Bronchial epithelial cell (primary cell): ENCODE measurements around the gene ELAC1. TPM values are rescaled to one million over a fixed set of nuclear protein-coding genes. Genes with fewer than 3 reads are reported as not detected.

Source experiments
- DNase-seq: peaks from one replicate; pipeline ENCODE4 v3.0.0-alpha.2; 2010; ENCODE audit warnings: low read depth
- FAIRE-seq: peaks from 2 replicates; lab custom pipeline; 2011; peaks lifted over from hg19 to GRCh38; lab: Jason Lieb, UNC
- H3K27me3 ChIP-seq: 2 replicates; pipeline ENCODE4 v1.5.1; 2011; ENCODE audit warnings: low read length; ENCODE audit not compliant: control insufficient read depth, insufficient read depth
- H3K36me3 ChIP-seq: 2 replicates; pipeline ENCODE4 v1.5.1; 2011; ENCODE audit warnings: low read length; ENCODE audit not compliant: control insufficient read depth, insufficient read depth
- H3K4me3 ChIP-seq: 2 replicates; pipeline ENCODE4 v1.5.1; 2011; ENCODE audit warnings: mild to moderate bottlenecking, low read depth, low read length, control low read depth
- total RNA-seq: library from RNA; depleted of rRNA; stranded (reverse); fragments of >200 nt; gene quantifications from 2 replicates; pipeline ENCODE4 v1.2.1, GENCODE V29; 2014
- TF ChIP-seq, protein P1 (sequence below): IDR thresholded peaks from 2 replicates; pipeline ENCODE4 v1.5.1; 2011; ENCODE audit warnings: mild to moderate bottlenecking, moderate library complexity, low read length, control low read depth, inconsistent platforms; ENCODE audit not compliant: insufficient read depth, severe bottlenecking

ELAC1 gene
- total RNA-seq, 1 donor from 2014 or later: 2.6 TPM

DNA sequence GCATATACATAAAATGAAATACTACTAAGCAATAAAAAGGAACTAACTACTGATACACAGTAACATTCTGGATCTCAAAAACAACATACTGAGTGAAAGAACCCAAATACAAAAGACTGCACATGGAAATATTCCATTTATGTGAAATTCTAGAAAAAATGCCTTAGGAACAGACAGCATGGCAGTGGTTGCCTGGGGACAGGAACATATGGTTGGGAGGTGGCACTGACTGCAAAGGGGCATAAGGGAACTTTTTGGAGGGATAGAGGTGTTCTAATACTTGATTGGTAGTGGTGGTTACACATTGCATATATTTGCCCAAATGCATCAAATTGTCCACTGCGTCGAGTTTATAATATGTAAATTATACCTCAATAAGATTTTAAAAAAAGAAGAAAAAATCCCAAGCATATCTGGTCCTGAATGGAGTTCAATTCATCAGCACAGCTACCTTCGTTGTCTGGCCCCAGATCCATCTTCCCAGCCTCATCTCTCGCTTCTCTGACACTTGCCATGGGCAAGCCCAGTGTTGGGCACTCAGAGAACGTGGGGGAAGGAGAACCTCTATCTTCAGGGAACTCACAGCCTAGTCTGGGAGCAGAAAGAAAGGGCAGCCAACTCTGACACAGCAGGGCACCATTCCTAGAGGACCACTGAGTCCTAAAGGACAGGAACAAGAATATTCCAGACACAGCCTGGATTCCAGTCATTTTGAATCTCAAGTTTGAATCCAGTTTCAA lies 53.6 kb downstream of the ELAC1 start:
- H3K36me3 ChIP-seq: no peaks in the 10 kb centered on the region
- TF ChIP-seq, protein P1, sequence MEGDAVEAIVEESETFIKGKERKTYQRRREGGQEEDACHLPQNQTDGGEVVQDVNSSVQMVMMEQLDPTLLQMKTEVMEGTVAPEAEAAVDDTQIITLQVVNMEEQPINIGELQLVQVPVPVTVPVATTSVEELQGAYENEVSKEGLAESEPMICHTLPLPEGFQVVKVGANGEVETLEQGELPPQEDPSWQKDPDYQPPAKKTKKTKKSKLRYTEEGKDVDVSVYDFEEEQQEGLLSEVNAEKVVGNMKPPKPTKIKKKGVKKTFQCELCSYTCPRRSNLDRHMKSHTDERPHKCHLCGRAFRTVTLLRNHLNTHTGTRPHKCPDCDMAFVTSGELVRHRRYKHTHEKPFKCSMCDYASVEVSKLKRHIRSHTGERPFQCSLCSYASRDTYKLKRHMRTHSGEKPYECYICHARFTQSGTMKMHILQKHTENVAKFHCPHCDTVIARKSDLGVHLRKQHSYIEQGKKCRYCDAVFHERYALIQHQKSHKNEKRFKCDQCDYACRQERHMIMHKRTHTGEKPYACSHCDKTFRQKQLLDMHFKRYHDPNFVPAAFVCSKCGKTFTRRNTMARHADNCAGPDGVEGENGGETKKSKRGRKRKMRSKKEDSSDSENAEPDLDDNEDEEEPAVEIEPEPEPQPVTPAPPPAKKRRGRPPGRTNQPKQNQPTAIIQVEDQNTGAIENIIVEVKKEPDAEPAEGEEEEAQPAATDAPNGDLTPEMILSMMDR: no peak
- FAIRE-seq (no peak), DNase-seq (no peak)
- no peak overlapping the region for H3K4me3 ChIP-seq
- no peaks in the 10 kb centered on the region for H3K27me3 ChIP-seq

DNA sequence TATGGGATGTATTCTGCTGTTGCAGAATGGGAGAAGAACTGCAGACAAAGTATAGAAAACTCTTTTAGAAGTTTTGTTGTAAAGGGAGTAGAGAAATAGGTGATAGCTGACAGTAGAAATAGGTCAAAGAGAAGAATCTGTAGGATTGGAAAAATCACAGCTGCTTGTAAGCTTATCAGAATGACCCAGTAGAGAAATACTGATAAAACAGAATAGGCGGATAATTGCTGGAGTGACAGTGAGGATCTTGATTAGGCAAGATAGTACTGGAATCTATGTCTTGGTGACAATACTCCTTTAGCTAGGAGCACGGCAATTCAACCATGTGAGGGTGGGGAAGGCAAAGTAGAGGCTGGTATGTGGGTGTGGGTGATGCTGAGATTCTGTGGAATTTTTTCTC lies 57.7 kb downstream of the ELAC1 start:
- no peak overlapping the region for H3K4me3 ChIP-seq
- no peaks in the 10 kb centered on the region for H3K36me3 ChIP-seq
- H3K27me3 ChIP-seq: no peaks in the 10 kb centered on the region
- DNase-seq (no peak), FAIRE-seq (no peak)
- TF ChIP-seq, protein P1: no peak

DNA sequence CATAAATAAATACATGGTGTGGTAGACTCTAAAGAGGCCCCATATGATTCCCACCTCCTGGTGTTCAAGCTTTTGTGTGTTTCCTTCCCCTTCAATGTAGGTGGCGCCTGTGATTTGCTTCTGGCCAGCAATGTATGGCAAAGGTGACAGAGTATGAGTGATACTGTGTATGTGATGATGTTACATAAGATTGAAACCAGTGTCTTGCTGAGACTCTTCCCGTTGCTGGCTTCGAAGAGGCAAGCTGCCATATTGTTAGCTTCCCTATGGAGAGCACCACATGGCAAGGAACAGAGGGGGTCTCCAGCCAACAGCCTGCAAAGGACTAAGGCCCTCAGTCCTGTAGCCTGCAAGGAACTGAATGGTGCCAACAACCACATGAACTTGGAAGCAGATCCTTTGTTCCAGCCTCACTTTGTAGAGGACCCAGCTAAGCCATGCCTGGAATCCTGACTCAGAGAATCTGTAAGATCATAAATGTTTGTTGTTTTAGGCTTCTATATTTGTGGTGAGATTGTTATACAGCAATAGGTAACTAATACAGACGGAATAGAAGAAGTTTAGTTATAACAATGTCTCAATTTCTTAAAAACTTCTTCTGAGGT lies 60.5 kb downstream of the ELAC1 start:
- FAIRE-seq (no peak), DNase-seq (peak; percentile 42)
- no peaks in the 10 kb centered on the region for H3K36me3 ChIP-seq
- no peaks in the 10 kb centered on the region for H3K27me3 ChIP-seq
- TF ChIP-seq, protein P1: no peak
- no peak overlapping the region for H3K4me3 ChIP-seq

DNA sequence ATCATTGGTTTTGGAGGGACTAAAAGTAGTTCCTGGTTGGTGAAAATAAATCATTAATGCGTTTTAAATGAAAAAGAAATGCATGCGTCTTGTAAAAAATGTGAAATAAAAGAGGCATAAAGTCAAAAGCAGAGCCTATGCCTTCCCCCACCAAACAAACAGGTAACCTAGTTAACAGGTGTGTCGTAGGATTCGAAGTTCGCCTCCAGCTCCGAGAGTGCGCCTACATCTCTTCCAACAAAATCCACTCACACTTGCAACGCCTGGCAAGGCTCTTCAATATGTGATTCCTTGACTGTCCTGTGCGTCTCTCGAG lies 61.5 kb downstream of the ELAC1 start:
- TF ChIP-seq, protein P1: no peak
- Histone ChIP-seq H3K36me3 (no peaks in the 10 kb centered on the region), H3K4me3 (peak overlapping the region; percentile 76), H3K27me3 (no peaks in the 10 kb centered on the region)
- no peak for FAIRE-seq
- no peak for DNase-seq

DNA sequence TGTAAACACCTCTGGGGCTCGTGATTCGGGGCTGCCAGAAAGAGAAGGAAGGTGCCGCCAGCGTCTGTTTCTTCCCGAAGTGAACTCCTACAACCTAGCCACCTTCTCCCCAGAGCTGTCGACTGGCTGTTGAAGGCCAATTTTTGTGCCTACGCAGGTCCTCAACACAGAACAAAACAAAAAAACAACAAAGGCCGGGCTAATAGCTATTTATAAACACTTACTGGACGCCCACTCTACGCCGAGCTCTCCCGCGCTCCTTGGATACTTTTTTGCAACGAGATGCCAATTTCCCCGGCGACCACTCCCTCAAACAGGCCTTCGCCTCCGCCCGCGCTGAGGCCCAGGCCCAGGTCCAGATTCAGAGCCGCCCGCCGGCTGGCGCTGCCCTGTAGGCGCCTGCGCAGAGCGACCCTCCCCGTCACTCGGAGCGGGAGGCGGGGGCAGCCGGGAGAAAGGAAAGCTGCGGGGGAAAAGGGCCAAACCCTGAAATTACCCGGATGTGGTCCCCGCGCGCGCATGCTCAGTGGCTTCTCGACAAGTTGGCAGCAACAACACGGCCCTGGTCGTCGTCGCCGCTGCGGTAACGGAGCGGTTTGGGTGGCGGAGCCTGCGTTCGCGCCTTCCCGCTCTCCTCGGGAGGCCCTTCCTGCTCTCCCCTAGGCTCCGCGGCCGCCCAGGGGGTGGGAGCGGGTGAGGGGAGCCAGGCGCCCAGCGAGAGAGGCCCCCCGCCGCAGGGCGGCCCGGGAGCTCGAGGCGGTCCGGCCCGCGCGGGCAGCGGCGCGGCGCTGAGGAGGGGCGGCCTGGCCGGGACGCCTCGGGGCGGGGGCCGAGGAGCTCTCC lies 62.1 kb downstream of the ELAC1 start, which contains the start of gene SMAD4:
SMAD4 (plus strand) TSS at position 520 of the 843 bp plus-strand sequence. CDS start 16,834 bp downstream, outside the sequence.
- TF ChIP-seq, protein P1: no peak
- Histone ChIP-seq H3K27me3 (no peaks in the 10 kb centered on the region), H3K36me3 (no peaks in the 10 kb centered on the region), H3K4me3 (peak within 1 kb of the TSS; percentile 76)
- DNase-seq (peak; percentile 84), FAIRE-seq (no peak)
